Muscle layer of duodenum (tissue), 2 donors: ENCODE data around the gene PITPNM3.

ENCODE experiments used
- H3K27ac ChIP-seq: one replicate; pipeline ENCODE4 v1.7.0; 2013; ENCODE audit warnings: mild to moderate bottlenecking, low read length
- H3K27me3 ChIP-seq: one replicate; pipeline ENCODE4 v1.7.0; 2013; ENCODE audit warnings: low read depth, mild to moderate bottlenecking, control low read depth, low read length
- H3K36me3 ChIP-seq, 2 donors: one replicate each; pipeline ENCODE4 v1.7.0; 2013; ENCODE audit warnings: low read length in 2 of 2, control low read depth in 1 of 2, mild to moderate bottlenecking in 1 of 2; ENCODE audit not compliant: insufficient read depth in 2 of 2, control insufficient read depth in 1 of 2
- H3K4me1 ChIP-seq, 2 donors: one replicate each; pipeline ENCODE4 v1.7.0; 2013; ENCODE audit warnings: low read length in 2 of 2, mild to moderate bottlenecking in 2 of 2, control low read depth in 1 of 2, moderate library complexity in 1 of 2; ENCODE audit not compliant: insufficient read depth in 2 of 2, control insufficient read depth in 1 of 2
- H3K4me3 ChIP-seq, 2 donors: one replicate each; pipeline ENCODE4 v1.7.0; 2013; ENCODE audit warnings: low read length in 2 of 2, low read depth in 1 of 2, mild to moderate bottlenecking in 1 of 2
- H3K9me3 ChIP-seq, 2 donors: one replicate each; pipeline ENCODE4 v1.7.0; 2013; ENCODE audit warnings: low read length in 2 of 2, control low read depth in 1 of 2, mild to moderate bottlenecking in 1 of 2; ENCODE audit not compliant: control insufficient read depth in 1 of 2
- donor health status: healthy.

Gene PITPNM3

DNA sequence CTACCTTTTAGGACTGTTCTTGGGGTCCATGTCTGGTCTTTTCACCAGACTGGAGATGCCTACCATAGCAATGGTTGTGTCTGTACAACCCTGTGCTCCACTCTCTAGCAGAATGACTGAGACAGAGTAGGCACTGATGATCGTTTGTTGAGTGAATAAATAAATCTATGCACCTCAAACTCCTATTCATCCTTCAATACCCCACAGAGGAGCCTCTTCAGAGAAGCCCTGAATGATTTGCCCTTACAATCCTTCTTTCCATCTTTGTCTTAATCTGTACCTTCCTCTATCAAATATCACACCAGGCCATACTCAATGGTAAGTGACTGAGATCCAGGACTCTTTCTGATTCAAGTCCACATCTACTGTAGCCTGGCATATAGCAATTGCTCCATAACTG lies 88.8 kb downstream of the PITPNM3 start:
- Histone ChIP-seq H3K36me3 (peaks cover 0 to 24% of the 10 kb centered on the region in 2 donors), H3K9me3 (no peaks in the 10 kb centered on the region), H3K27me3 (no peaks in the 10 kb centered on the region), H3K4me1 (no peaks in the 10 kb centered on the region), H3K4me3 (no peak overlapping the region), H3K27ac (no peak overlapping the region)

DNA sequence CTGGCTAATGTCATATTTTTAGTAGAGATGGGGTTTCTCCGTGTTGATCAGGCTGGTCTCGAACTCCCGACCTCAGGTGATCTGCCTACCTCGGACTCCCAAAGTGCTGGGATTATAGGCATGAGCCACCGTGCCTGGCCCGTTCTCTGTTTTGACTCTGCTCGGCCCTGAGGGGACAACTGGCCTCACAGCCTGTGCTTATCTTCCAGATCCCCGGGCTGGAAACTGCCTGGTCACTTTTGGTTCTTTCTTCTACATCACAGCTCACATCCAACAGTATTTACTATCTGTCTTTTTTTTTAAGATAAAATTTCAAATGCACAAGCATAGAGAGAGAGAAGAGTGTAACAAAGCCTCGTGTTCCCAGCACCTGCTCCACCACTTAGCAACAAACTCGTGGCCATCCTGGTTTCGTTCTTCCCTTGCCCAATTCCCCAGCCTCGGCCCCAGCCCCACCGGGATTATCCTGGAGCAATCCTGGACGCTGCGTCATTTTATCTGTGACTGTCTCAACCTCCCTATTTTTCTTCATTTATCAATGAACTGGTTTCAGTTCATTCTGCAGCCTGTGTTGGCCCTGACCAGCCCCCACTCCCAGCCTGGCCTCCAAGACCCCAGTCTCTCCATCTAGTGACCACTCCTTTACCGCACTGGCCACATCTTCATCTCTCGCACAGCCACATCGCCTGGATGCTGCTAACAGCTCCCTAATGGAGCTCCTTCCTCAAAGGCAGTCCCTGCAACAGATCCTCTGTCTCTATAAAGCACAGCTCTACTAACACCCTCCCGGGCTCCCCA lies 91.0 kb downstream of the PITPNM3 start:
- no peaks in the 10 kb centered on the region for H3K9me3 ChIP-seq
- H3K4me3 ChIP-seq: no peak overlapping the region
- peaks cover 0 to 24% of the 10 kb centered on the region in 2 donors for H3K36me3 ChIP-seq
- H3K27ac ChIP-seq: no peak overlapping the region
- H3K27me3 ChIP-seq: no peaks in the 10 kb centered on the region
- no peaks in the 10 kb centered on the region for H3K4me1 ChIP-seq

DNA sequence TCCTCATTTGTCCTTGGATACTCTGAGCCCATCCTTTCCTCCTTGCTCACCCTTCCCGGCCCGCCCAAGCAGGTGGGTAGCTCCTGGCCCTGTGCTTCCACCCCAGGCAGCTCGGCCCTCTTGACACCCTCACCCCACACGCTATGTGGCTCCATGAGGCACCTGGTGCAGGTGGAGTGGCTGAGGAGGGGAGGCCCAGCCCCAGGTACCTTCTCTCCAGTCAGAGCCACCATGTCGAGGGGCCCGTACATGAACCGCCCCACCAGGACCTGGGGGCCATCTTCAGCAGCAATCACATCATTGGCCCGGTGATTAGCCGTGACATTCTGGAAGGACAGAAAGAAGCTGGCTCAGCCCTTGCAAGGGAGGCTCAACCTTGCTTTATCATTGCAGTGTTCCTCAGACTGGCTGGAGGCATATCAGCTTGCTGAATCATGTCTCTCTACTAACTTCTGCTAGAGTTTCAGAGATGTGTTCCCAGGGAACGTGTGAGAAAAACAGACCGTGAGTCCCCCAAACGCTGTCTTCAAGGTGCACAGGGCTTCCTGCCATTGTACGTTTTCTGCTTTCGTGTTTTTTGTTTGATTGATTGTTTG lies 91.8 kb downstream of the PITPNM3 start:
- Histone ChIP-seq H3K4me1 (no peaks in the 10 kb centered on the region), H3K4me3 (no peak overlapping the region), H3K9me3 (no peaks in the 10 kb centered on the region), H3K27me3 (no peaks in the 10 kb centered on the region), H3K27ac (no peak overlapping the region), H3K36me3 (peaks cover 0 to 24% of the 10 kb centered on the region in 2 donors)

DNA sequence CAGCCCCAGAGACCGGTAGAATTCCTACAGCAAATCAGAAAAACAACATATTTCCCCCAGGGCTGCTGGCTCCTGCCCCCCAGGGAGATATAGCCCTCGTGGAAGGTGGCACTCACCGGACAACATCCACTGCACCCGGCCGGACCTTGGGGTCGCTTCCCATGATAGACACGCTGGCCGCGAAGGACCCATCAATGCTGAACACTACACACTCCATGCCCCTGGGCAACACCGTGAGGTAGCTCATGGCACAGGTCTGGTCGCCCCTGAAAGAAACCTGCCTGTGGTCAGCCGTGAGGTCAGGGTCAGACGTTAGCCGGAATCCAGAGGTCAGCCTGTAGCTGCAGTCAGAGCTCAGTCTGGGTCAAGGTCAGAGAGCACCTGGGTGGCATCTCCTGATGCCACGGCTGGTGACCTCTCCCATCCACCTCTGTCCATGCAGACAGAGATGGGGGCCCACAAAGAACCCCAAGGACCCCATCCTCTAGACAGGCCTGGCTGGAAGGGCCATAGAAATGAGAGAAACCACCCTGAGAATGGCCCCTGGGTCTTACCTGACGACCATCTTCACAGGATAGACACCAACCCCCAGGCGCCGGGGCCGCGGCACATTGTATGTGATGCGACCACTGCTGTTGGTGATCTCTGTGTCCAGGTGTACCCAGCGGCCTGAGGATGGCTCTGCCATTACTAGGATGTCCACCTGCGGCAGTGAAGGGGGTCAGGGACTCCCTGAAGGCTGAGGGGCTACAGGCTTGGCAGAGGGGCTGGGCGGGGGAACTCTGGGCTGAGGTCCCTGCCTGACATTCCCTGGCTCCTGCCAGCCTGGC lies 92.5 kb downstream of the PITPNM3 start:
- Histone ChIP-seq H3K9me3 (no peaks in the 10 kb centered on the region), H3K27me3 (no peaks in the 10 kb centered on the region), H3K4me3 (no peak overlapping the region), H3K36me3 (peaks cover 0 to 24% of the 10 kb centered on the region in 2 donors), H3K27ac (no peak overlapping the region), H3K4me1 (no peaks in the 10 kb centered on the region)

DNA sequence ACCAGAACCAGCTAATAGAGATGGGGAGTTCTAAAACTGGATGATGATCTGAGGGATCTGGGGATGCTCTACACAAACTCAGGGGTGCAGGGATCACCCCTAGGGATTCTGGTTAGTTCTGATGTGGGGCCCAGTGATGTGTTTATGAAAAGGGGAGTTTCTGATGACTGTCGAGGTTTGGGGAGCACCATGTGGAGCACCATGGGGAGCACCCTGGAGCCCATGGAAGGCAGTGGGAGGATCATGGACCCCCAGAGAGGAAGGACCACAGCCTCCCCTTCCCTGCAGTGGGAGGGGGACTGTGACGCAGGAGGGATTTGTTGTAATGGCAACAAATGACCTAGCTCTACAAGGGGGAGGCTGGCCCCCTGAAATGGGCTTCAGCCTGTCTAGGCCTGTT lies 93.7 kb downstream of the PITPNM3 start:
- H3K9me3 ChIP-seq: no peaks in the 10 kb centered on the region
- no peak overlapping the region for H3K27ac ChIP-seq
- H3K4me3 ChIP-seq: no peak overlapping the region
- H3K27me3 ChIP-seq: no peaks in the 10 kb centered on the region
- no peaks in the 10 kb centered on the region for H3K4me1 ChIP-seq
- peaks cover 0 to 22% of the 10 kb centered on the region in 2 donors for H3K36me3 ChIP-seq

DNA sequence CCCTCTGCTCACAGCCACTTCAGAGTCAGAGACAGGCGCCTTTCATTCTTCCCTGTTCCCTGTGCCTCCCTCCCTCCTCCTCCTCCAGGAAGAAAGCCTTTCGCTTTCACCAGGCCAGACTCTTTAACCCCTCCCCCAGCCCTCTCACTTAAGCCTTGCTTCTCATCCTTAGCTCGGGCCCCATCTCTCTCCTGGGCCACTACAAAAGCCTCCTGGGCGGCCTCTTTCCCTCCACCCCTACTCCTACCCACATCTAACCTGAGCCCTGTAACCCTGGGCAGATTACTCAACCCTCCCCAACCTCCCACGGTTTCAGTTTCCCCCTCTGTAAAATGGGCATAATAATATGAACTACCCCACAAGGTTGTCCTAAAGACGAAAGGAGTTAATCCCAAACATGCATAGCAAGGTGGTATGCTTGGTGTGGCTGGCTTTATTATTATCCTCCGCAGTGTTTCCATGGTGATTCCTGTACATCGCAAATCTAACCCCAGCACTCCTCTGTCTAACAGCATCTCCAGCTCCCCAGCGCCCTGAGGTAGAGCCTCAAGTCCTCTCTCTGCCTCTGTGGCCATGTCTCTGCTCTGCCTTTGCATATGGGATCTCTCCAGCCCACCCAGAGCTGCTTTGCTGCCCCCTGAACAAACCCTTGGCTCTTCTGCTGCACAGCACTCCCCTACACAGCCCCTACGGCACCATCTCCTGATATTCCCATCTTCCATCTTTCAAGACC lies 94.4 kb downstream of the PITPNM3 start:
- Histone ChIP-seq H3K27ac (no peak overlapping the region), H3K4me3 (no peak overlapping the region), H3K36me3 (peaks cover 0 to 19% of the 10 kb centered on the region in 2 donors), H3K9me3 (no peaks in the 10 kb centered on the region), H3K4me1 (no peaks in the 10 kb centered on the region), H3K27me3 (no peaks in the 10 kb centered on the region)

DNA sequence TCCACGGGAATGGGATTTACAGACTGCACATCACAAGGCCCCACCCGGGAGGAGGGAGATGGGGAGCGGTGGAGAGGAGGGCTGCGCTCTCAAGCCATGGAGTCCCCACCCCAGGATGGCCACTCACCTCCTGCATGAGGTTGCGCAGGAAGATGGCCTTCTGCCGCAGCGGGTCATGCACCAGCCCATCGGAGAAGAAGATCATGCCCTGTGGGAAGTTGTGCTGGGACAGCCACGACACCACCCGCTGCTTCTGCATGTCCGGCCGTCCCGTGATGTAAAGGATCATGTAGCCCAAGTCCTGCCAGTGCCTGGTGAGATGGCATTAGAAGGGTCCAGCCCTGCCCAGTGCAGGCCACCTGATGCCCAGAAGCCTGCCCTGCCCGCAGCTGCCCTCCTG lies 95.1 kb downstream of the PITPNM3 start:
- no peaks in the 10 kb centered on the region for H3K9me3 ChIP-seq
- H3K27me3 ChIP-seq: no peaks in the 10 kb centered on the region
- no peaks in the 10 kb centered on the region for H3K4me1 ChIP-seq
- no peak overlapping the region for H3K27ac ChIP-seq
- H3K4me3 ChIP-seq: no peak overlapping the region
- peaks cover 0 to 16% of the 10 kb centered on the region in 2 donors for H3K36me3 ChIP-seq

DNA sequence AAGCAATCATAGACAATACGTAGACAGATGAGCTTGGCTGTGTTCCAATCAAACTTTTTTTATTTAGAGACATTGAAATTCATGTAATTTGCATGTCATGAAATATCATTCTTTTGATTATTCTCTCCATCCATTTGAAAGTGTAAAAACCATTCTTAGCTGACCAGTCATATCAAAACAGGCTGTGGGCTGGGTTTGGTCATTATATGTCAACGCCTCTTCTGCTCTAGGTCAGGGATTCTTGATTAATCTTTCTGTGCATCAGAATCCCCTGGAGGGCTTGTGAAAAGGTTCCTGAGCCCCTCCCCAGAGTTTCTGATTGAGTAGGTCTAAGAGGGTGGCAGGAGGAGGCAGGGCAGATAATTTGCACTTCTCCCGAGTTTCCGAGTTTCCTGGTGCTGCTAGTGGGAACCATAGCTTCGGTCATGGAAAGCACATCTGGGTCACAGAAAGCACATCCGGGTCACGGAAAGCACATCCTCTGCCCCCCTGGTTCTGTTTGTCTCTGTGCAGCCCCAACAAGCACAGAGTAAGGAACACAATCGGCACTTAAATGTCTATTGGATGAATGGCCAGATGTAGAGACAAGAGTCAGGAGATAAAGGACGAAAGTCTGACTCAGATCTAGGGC lies 95.7 kb downstream of the PITPNM3 start:
- Histone ChIP-seq H3K4me1 (no peaks in the 10 kb centered on the region), H3K9me3 (no peaks in the 10 kb centered on the region), H3K4me3 (no peak overlapping the region), H3K36me3 (peaks cover 0 to 12% of the 10 kb centered on the region in 2 donors), H3K27me3 (no peaks in the 10 kb centered on the region), H3K27ac (no peak overlapping the region)

DNA sequence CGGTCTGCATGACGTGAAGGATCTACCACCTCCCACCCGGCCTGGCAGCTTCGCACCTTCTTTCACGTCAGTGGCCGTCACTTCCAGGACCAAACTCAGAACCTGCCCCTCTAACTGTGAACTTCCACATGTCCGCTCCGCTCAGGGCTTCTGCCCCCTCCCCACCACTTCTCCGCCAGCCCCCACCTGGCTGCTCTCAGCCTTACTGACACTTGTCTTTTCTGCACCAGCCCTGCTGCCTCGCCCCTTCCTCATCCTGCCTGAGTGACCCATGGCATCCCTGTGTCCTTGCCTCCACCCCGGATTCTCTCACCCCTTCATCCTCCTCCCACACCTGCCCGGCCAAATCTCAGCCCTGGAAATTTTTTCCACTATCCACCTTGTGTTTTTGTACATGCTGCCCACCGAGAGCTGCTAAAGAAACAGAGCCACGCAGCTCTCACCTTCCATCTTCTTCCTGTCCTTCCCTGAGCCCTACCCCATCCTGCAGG lies 97.8 kb downstream of the PITPNM3 start:
- no peaks in the 10 kb centered on the region for H3K27me3 ChIP-seq
- no peak overlapping the region for H3K4me3 ChIP-seq
- H3K4me1 ChIP-seq: no peaks in the 10 kb centered on the region
- no peaks in the 10 kb centered on the region for H3K9me3 ChIP-seq
- peaks cover 0 to 3% of the 10 kb centered on the region in 2 donors for H3K36me3 ChIP-seq
- H3K27ac ChIP-seq: no peak overlapping the region

DNA sequence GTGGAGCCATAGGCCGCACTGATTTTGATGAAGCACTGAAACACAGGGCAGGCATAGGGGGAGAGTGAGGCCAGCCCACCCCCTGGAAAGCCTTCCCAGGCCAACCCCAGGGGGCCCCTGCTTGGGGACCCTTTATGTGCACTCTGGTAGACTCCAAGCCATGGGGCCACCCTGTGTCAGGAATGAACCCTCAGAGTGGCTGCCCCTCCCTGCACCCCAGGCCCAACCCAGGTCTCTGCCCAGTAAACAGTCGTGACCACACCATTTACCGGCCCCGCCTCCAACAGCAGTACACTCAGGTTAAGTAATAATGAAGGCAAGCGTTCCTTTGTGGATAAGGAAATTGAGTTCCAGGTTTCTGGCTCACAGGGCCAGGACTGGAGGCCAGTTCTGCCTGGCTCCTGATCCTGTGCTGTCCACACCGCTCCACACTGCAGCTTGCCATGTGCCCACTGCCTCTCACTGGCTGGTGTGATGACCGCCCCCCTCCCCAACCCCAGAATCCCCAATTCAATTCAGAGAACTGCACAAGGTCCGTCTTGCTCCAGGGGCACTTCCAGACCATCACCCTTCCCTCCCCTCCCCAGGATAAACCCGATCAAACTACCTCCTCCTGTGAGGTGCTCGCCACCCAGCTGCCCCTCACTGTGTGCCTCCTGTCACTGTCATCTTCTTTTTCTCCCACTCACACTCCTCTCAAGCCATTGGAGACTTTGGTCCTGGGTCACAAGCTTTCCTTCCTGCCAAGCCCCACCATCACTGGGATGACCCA lies 98.5 kb downstream of the PITPNM3 start:
- Histone ChIP-seq H3K9me3 (no peaks in the 10 kb centered on the region), H3K4me3 (no peak overlapping the region), H3K27ac (no peak overlapping the region), H3K36me3 (peaks cover 0 to 2% of the 10 kb centered on the region in 2 donors), H3K4me1 (no peaks in the 10 kb centered on the region), H3K27me3 (no peaks in the 10 kb centered on the region)
